ENCODE measurements around the gene CDC25C.
A peak's percentile ranks its signal among the peaks of the same experiment; 100 is the strongest.

The CDC25C gene

DNA sequence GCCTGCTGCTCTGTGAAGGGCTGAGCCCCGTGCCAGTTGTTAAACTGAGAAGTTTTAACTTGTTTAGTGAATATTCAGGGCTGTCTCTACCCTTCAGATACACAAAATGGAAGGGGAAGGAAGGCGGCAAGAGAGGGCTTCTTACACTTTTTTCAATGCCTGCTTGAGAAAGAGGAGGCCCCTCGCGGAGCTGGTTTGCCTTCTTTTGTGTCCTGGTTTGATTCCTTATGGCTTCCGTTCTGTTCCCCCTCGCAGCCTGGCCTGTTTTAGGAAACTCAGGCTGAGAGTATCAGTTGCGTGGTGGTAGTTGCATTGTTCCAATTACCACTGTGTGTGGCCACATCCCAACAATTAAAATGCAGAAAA is 7.5 kb upstream of the CDC25C start:
- H3K27me3 ChIP-seq (replicated peaks in 2 of 5; ENCODE audit: control insufficient read depth in 4 of 5, insufficient read depth in 5 of 5, low read length in 4 of 5): no peaks in the 10 kb centered on the region

DNA sequence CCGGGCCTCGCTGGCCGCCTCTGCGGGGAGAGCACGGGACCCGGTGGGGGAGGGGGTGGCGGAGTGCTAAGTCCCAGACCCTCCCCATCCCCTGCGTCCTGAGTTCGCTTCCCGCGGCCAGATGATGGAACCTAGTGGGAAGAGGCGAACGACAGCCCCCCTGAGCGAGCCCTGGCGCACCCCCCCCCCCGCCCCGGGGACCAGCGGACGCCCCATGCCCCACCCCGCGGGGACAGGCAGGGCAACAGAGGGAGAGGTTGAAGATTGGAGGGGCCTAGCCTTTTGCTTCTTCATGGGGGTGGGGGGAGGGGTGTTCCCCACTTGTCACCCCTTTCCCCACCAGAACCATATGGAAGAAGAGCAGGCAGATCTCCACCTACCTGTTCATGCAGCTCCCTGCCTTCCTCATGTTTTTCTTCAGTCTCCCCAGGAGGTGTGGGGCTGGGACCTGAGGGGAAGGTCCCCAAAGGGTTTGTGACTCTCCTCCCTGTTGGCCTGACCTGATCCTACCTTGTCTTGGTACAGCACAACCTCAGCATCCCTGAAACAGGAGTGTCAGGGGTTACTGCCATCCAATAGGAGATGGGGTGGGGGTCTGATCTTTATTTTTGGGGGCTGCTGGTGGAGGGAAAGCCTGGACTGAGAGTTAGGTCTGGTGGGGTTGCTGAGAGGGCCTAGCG is 6.9 kb upstream of the CDC25C start:
- no peaks in the 10 kb centered on the region for H3K27me3 ChIP-seq (replicated peaks in 2 of 5; ENCODE audit: control insufficient read depth in 4 of 5, insufficient read depth in 5 of 5, low read length in 4 of 5)
- H3K27ac ChIP-seq (ENCODE audit: insufficient read depth in 1 of 2, low read depth in 1 of 2, low read length in 2 of 2, poor library complexity in 1 of 2, severe bottlenecking in 2 of 2): peak overlapping the region; percentile 100
- DNase-seq: no peak
- H3K36me3 ChIP-seq (ENCODE audit: control insufficient read depth in 4 of 4, insufficient read depth in 4 of 4, low read length in 3 of 4): peaks cover 4 to 20% (median 14%) of the 10 kb centered on the region in 4 experiments
- POLR2A ChIA-PET: interaction anchor here (1.1 to 4.0 kb wide), 6 partner anchors 10 to 126 kb away, joined by 3 to 44 read pairs (median 7); partner anchors contain the start of gene KDM3B
- peak overlapping the region; percentile 81 to 95 (median 89) for H3K4me3 ChIP-seq (ENCODE audit: control insufficient read depth in 1 of 7, extremely low read depth in 1 of 7, insufficient read depth in 4 of 7, low read depth in 2 of 7, low read length in 6 of 7)
- H3K4me1 ChIP-seq (ENCODE audit: control extremely low read depth in 1 of 4, control insufficient read depth in 4 of 4, insufficient read depth in 4 of 4, low read length in 3 of 4): peaks cover 13 to 35% (median 27%) of the 10 kb centered on the region in 4 experiments
- CTCF ChIA-PET: interaction anchor here (0.6 to 16.0 kb wide), 6 partner anchors 10 to 32 kb away, joined by 3 to 233 read pairs (median 3); partner anchors contain the start of gene KDM3B
- H3K9me3 ChIP-seq (ENCODE audit: control extremely low read depth in 1 of 5, control insufficient read depth in 4 of 5, insufficient read depth in 2 of 5, low read depth in 1 of 5, low read length in 4 of 5): no peaks in the 10 kb centered on the region
- 38% methylated on average over 1 of the region's 22 CpGs for WGBS (ENCODE audit: insufficient coverage)

More for the DNA sequence above, 7.5 kb upstream of the CDC25C start:
- Histone ChIP-seq H3K27ac (ENCODE audit: insufficient read depth in 1 of 2, low read depth in 1 of 2, low read length in 2 of 2, poor library complexity in 1 of 2, severe bottlenecking in 2 of 2) (peak overlapping the region; percentile 100), H3K9me3 (ENCODE audit: control extremely low read depth in 1 of 5, control insufficient read depth in 4 of 5, insufficient read depth in 2 of 5, low read depth in 1 of 5, low read length in 4 of 5) (no peaks in the 10 kb centered on the region), H3K4me1 (ENCODE audit: control extremely low read depth in 1 of 4, control insufficient read depth in 4 of 4, insufficient read depth in 4 of 4, low read length in 3 of 4) (peaks cover 13 to 35% (median 27%) of the 10 kb centered on the region in 4 experiments), H3K36me3 (ENCODE audit: control insufficient read depth in 4 of 4, insufficient read depth in 4 of 4, low read length in 3 of 4) (peaks cover 5 to 25% (median 17%) of the 10 kb centered on the region in 4 experiments), H3K4me3 (ENCODE audit: control insufficient read depth in 1 of 7, extremely low read depth in 1 of 7, insufficient read depth in 4 of 7, low read depth in 2 of 7, low read length in 6 of 7) (peak overlapping the region; percentile 37 to 95 (median 86))
- CTCF ChIA-PET: interaction anchor here (1.1 to 16.0 kb wide), 4 partner anchors 10 to 31 kb away, joined by 3 to 233 read pairs (median 4); partner anchors contain the start of gene KDM3B
- 0% methylated on average over 1 of the region's 7 CpGs for WGBS (ENCODE audit: insufficient coverage)
- DNase-seq: no peak
- POLR2A ChIA-PET: interaction anchor here (0.6 to 4.0 kb wide), 5 partner anchors 9 to 125 kb away, joined by 3 to 44 read pairs (median 8); partner anchors contain the start of gene KDM3B

DNA sequence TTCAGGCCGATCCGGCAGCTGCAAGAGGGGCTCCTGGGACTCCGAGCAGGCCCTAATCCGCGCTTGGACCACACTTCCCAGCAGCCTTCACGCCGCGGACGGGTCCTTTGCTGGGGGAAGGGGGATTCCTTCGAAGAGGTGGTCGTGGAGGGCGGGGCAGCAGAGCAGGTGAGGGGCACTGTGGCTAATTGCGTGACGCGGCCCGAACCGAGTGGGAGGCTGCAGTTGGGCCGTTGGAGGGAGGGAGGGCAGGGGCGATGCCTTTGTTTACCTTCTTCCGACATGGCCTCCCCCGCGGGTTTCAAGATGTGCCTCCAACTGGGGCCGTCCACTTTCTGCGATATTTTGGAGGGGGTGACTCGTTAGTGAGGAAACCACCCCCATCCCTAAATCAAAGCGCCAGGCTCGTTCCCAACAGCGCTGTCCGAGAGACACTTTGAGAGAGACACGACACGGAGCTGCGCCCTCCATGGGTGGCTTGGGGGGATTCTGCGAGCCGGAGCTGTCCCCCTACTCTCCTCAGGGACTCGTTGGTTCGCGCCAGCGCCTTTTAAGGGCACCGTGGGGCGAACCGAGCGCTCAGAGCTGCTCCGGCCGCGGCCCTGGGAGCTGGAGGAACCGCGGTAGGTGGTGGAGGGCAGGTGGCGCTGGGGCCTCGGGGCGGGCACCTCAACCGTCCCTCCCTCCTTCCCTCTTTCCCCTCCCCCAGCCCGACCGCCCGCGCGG is 6.2 kb upstream of the CDC25C start, which contains the start of gene FAM53C:
TSS of gene FAM53C (plus strand) at position 582 of the 726 bp plus-strand sequence. CDS start 3,070 bp downstream, outside the sequence.
- Histone ChIP-seq H3K4me1 (ENCODE audit: control extremely low read depth in 1 of 4, control insufficient read depth in 4 of 4, insufficient read depth in 4 of 4, low read length in 3 of 4) (peaks cover 13 to 35% (median 27%) of the 10 kb centered on the region in 4 experiments), H3K36me3 (ENCODE audit: control insufficient read depth in 4 of 4, insufficient read depth in 4 of 4, low read length in 3 of 4) (peaks cover 3 to 15% (median 11%) of the 10 kb centered on the region in 4 experiments), H3K9me3 (ENCODE audit: control extremely low read depth in 1 of 5, control insufficient read depth in 4 of 5, insufficient read depth in 2 of 5, low read depth in 1 of 5, low read length in 4 of 5) (no peaks in the 10 kb centered on the region), H3K27ac (ENCODE audit: insufficient read depth in 1 of 2, low read depth in 1 of 2, low read length in 2 of 2, poor library complexity in 1 of 2, severe bottlenecking in 2 of 2) (peak within 1 kb of the TSS; percentile 100), H3K4me3 (ENCODE audit: control insufficient read depth in 1 of 7, extremely low read depth in 1 of 7, insufficient read depth in 4 of 7, low read depth in 2 of 7, low read length in 6 of 7) (peak within 1 kb of the TSS; percentile 81 to 95 (median 89)), H3K27me3 (replicated peaks in 2 of 5; ENCODE audit: control insufficient read depth in 4 of 5, insufficient read depth in 5 of 5, low read length in 4 of 5) (no peaks in the 10 kb centered on the region)
- WGBS (ENCODE audit: insufficient coverage): under 1% methylated on average over 24 of the region's 56 CpGs
- DNase-seq: peak; percentile 93 to 96 (median 96)
- CTCF ChIA-PET: interaction anchor here (0.6 to 16.0 kb wide), 4 partner anchors 14 to 33 kb away, joined by 3 to 233 read pairs (median 4); partner anchors contain the start of gene KDM3B
- POLR2A ChIA-PET: interaction anchor here (0.5 to 4.0 kb wide), 7 partner anchors 10 to 153 kb away, joined by 3 to 44 read pairs (median 6); partner anchors contain the start of gene KDM3B

DNA sequence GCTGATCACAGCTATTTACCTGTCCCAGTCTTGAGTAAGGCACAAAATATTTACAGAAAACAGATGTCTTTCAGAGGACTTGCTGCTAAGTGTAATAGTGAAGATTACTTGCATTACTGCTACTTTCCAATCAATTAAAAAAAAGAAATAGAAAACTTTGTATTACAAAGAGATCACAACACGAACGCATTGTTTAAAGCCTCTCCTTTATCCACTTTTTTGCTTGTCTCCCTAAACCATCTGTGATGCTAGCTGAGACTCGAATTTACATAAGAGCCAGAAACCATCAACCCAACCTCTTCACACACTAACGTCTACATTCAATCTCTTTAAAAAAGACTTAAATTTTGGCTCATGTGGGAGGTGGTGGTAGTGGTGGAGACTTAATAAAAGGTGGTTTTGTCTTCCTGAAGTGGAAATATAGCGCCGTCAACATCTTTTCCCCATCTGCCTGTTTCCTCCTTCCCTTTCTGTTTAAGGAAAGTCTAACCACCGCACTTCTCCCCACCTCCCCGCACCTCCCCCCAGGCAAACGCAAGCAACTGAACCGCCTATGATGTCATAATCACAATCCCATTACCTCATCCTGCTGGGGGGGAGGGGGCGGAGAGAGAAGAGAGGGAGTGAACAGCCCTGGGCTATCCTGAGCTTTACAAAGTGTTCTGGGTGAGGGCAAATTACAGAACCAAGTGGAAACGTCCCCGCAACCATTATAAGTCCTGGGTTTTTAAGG is 5.5 kb upstream of the CDC25C start:
- WGBS (ENCODE audit: insufficient coverage): 44% methylated on average over 3 of the region's 13 CpGs
- Histone ChIP-seq H3K27me3 (replicated peaks in 2 of 5; ENCODE audit: control insufficient read depth in 4 of 5, insufficient read depth in 5 of 5, low read length in 4 of 5) (no peaks in the 10 kb centered on the region), H3K4me1 (ENCODE audit: control extremely low read depth in 1 of 4, control insufficient read depth in 4 of 4, insufficient read depth in 4 of 4, low read length in 3 of 4) (peaks cover 13 to 39% (median 30%) of the 10 kb centered on the region in 4 experiments), H3K36me3 (ENCODE audit: control insufficient read depth in 4 of 4, insufficient read depth in 4 of 4, low read length in 3 of 4) (peaks cover 3 to 14% (median 10%) of the 10 kb centered on the region in 4 experiments), H3K4me3 (ENCODE audit: control insufficient read depth in 1 of 7, extremely low read depth in 1 of 7, insufficient read depth in 4 of 7, low read depth in 2 of 7, low read length in 6 of 7) (peak overlapping the region; percentile 81 to 95 (median 89)), H3K27ac (ENCODE audit: insufficient read depth in 1 of 2, low read depth in 1 of 2, low read length in 2 of 2, poor library complexity in 1 of 2, severe bottlenecking in 2 of 2) (peak overlapping the region; percentile 100), H3K9me3 (ENCODE audit: control extremely low read depth in 1 of 5, control insufficient read depth in 4 of 5, insufficient read depth in 2 of 5, low read depth in 1 of 5, low read length in 4 of 5) (no peaks in the 10 kb centered on the region)
- ChIA-PET CTCF (interaction anchor here (1.2 to 16.0 kb wide), 3 partner anchors 15 to 33 kb away, joined by 3 to 233 read pairs (median 5); partner anchors contain the start of gene KDM3B), POLR2A (interaction anchor here (1.0 to 4.0 kb wide), 4 partner anchors 11 to 153 kb away, joined by 3 to 44 read pairs (median 24); partner anchors contain the start of gene KDM3B)
- DNase-seq: peak; percentile 90 to 91 (median 90)

DNA sequence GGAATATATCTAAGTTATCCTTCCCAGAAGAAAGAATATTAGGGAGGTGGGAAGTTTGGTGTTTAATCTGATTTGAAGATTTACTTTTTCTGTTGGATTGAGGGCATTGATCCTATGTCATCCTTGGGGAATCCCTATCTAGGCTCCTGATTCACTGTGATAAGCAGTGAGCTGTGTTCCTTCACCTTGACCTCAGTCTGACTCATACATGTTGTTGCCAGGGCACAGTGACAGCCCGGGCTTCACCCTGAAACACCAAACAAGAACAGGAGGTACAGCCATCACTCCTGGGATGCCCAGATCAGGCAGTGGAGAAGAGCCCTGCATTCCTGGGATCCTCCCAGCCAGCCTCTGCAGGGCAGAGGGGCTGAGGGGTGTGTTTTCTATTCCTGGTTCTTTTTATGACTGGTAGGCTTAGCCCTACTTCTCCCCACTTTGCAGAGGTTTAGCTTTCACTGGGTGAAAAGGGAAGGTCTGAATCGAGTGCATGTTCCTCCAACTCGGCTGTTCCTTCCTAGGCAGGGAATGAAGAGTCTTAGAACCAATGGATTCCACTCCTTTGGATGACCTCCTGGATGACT is 3.4 kb upstream of the CDC25C start:
- ChIA-PET POLR2A (interaction anchor here (0.6 kb wide), 1 partner anchor 12 kb away, joined by 4 read pairs; no protein-coding TSS in a partner anchor), CTCF (interaction anchor here (1.2 to 16.0 kb wide), 2 partner anchors 17 to 154 kb away, joined by 4 to 233 read pairs; partner anchors contain the start of gene KDM3B)
- Histone ChIP-seq H3K36me3 (ENCODE audit: control insufficient read depth in 4 of 4, insufficient read depth in 4 of 4, low read length in 3 of 4) (peaks cover 0 to under 1% (median 0%) of the 10 kb centered on the region in 4 experiments), H3K9me3 (ENCODE audit: control extremely low read depth in 1 of 5, control insufficient read depth in 4 of 5, insufficient read depth in 2 of 5, low read depth in 1 of 5, low read length in 4 of 5) (no peaks in the 10 kb centered on the region), H3K4me1 (ENCODE audit: control extremely low read depth in 1 of 4, control insufficient read depth in 4 of 4, insufficient read depth in 4 of 4, low read length in 3 of 4) (peaks cover 20 to 45% (median 35%) of the 10 kb centered on the region in 4 experiments), H3K4me3 (ENCODE audit: control insufficient read depth in 1 of 7, extremely low read depth in 1 of 7, insufficient read depth in 4 of 7, low read depth in 2 of 7, low read length in 6 of 7) (no peak overlapping the region), H3K27me3 (replicated peaks in 2 of 5; ENCODE audit: control insufficient read depth in 4 of 5, insufficient read depth in 5 of 5, low read length in 4 of 5) (no peaks in the 10 kb centered on the region), H3K27ac (ENCODE audit: insufficient read depth in 1 of 2, low read depth in 1 of 2, low read length in 2 of 2, poor library complexity in 1 of 2, severe bottlenecking in 2 of 2) (no peak overlapping the region)
- WGBS (ENCODE audit: insufficient coverage): 100% methylated on average over 2 of the region's 3 CpGs
- no peak for DNase-seq
